ENCODE data around the gene SMARCD2. TPM values are rescaled to one million over a fixed set of nuclear protein-coding genes. Genes with fewer than 3 reads are reported as not detected.

SMARCD2 gene
- 46.5 and 71.5 TPM in 2 replicates for total RNA-seq

DNA sequence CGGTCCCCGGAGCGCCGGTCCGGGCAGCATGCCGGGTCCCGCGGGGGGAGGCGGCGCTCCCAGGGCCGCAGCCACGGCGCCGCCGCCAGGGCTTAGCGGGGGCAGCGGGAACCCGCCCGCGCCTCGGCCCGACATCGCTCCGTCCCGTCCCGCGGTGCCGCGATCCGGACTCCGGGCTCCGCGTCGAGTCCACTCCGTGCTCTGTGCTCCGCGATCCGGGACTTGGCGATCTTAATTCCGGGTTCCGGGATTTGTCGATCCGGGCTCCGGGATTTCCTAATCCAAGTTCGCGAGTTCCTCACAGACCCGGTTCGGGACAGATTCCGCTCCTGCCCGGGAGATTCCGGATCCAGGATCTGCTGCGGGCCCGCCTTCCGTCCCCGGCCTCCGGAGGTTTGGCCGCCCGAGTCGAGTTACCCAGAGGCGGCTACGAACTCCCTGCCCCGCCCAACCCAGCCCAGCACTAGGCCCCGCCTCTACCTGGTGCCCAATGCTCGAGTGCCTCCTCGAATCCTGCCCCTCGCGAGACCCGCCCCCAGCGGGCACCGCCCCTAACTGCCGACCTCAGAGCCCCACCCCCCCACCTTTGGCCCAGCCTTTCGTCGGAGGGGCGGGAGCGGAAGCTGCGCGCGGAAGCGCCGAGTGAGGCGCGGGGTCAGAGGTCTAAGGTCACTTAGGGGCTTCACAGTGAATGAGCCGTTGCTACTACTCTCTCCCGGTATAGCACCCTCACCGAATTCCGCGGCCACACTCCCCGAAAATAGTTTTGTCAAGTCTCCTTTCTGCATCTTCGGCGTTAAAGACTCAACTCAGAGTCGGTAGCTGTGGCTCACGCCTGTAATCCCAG, at the start of gene SMARCD2:
SMARCD2 (minus strand) TSS at position 146 of the 847 bp plus-strand sequence; CDS start at position 135, 11 bp downstream.

DNA sequence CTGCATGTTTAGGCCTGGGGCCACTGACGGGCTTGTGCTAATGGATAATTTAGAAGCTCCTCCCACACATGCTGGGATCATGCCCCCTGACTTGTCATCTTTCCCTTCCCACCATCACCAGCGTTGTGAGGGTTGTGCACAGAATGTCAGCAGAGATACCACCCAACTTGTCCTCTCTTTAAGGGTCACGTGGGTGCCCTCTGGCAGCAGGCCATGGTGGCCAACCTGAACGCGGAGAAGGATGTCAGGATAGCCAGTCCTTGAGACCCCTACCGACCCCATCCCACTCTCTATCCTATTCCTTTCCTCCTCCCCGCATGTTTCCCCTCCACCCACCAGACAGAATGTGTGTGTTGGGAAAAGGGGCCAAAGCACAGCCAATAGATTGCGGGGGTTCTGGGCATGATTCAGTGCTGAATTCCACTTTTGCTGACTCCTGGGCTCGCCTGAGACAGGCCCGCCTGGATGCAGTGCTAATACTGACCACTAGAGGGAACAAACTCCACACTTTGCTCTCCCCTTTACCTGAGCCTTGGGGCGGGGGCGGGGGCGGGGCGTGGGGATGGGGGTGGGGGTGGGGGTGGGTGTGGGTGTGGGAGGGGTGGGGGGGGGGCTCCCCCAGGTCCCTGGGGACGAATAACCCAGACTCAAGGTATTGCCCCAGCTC, 39.6 kb upstream of the SMARCD2 start, which contains the start of gene GH2:
GH2 (minus strand) TSS at position 10 of the 667 bp plus-strand sequence. CDS start 143 bp downstream, outside the sequence.

GRCh38 chr17:63873577-63873976, 31.1 kb upstream of the SMARCD2 start, which contains the start of gene CSH2:
Gene CSH2, minus strand, starts transcription at chr17:63873677. Its CDS starts 63 bp downstream, at chr17:63873614.

DNA sequence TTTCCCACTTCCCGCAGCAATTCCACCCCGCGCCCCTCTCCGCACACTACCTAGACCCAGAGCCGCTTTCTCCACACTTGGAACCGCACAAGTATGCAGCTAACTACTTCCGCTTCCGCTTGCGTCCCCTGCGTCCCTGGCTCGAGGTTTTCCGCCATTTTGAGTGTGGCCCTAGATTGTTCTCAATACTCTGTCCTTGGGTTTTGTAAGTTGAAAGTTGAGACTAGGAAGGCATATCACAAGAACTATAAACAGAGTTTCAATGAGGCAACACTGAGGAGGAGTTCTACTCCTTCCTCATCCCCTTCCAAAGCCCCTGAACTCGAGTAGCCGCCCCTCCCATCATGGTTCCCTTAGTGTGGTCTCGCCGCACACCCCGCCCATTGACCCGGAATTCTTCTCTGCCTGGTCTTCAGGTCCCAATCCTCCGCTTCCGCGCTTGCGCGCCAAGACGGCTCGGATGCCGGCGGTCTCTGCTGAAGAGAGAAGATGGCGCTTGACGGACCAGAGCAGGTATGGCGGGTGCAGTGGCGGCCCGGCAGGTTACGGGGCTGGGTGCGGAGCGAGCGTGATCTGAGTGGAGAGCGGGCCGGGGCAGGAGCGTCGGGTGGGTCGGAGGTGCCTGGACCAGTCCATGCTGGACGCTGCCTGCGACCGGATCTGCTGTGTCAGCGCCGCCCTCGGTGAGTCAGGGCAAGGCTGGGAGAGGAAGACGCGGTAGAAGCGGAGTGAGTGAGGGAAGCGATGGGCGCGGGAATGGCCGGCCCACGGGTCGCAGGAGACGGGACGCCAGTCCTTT, 15.3 kb downstream of the SMARCD2 start, which contains the start of the genes FTSJ3 and PSMC5:
FTSJ3 (minus strand) TSS at position 662 of the 799 bp plus-strand sequence. CDS start 761 bp downstream, outside the sequence.
PSMC5 (plus strand) TSS at position 430 of the 799 bp plus-strand sequence; CDS start at position 490, 60 bp downstream.

Small RNAs within 50 kb of the gene (small RNA-seq; reads per million reads assigned to genes)
- not detected for gene AC040958.1

Other genes with a start within 250 kb of the SMARCD2 start
- 25.8 and 29.8 TPM in 2 replicates for gene TACO1, start 241.8 kb downstream of the SMARCD2 start, total RNA-seq
- 82.7 and 108 TPM in 2 replicates for gene MAP3K3, start 220.3 kb downstream of the SMARCD2 start, total RNA-seq
- 12.9 and 20.0 TPM in 2 replicates for gene LIMD2, start 142.6 kb downstream of the SMARCD2 start, total RNA-seq
- 41.9 and 42.3 TPM in 2 replicates for gene STRADA, start 100.9 kb downstream of the SMARCD2 start, total RNA-seq
- 108 and 133 TPM in 2 replicates for gene CCDC47, start 69.1 kb downstream of the SMARCD2 start, total RNA-seq
- gene DDX42, start 68.5 kb downstream of the SMARCD2 start, total RNA-seq = 122 and 130 TPM in 2 replicates
- 80.9 and 93.4 TPM in 2 replicates for gene PSMC5, start 15.3 kb downstream of the SMARCD2 start, total RNA-seq
- gene FTSJ3, start 15.0 kb downstream of the SMARCD2 start, total RNA-seq = 51.0 and 64.9 TPM in 2 replicates
- gene CSH2, start 31.0 kb upstream of the SMARCD2 start, total RNA-seq = not detected in 2 replicates
- gene GH2, start 39.3 kb upstream of the SMARCD2 start, total RNA-seq = not detected in 2 replicates
- gene CSH1, start 53.9 kb upstream of the SMARCD2 start, total RNA-seq = not detected in 2 replicates
- gene CSHL1, start 68.6 kb upstream of the SMARCD2 start, total RNA-seq = not detected in 2 replicates
- not detected in 2 replicates for gene GH1, start 76.2 kb upstream of the SMARCD2 start, total RNA-seq
- 1.3 and 1.5 TPM in 2 replicates for gene CD79B, start 89.6 kb upstream of the SMARCD2 start, total RNA-seq
- gene SCN4A, start 130.2 kb upstream of the SMARCD2 start, total RNA-seq = 0.07 and 0.13 TPM in 2 replicates
- 0.14 and 0.66 TPM in 2 replicates for gene PRR29, start 155.7 kb upstream of the SMARCD2 start, total RNA-seq
- 898 and 963 TPM in 2 replicates for gene ICAM2, start 177.9 kb upstream of the SMARCD2 start, total RNA-seq

All from thoracic aorta endothelial cell (primary cell).